ENCODE data around the gene ADSS2. TPM values are rescaled to one million over a fixed set of nuclear protein-coding genes. Genes with fewer than 3 reads are reported as not detected.

Gene ADSS2
- total RNA-seq, 1 experiment from 2014 or later: 46.2 TPM

GRCh38 chr1:244461245-244462071 lies 9.7 kb upstream of the ADSS2 start, which contains the start of gene CATSPERE:
TSS of gene CATSPERE (plus strand) at chr1:244461273. CDS start at chr1:244461430, 157 bp downstream.
- ATAC-seq: no peak
- H3K27ac ChIP-seq (ENCODE audit: low read depth, low read length): no peak within 1 kb of the TSS
- CTCF ChIA-PET: no interaction called here

GRCh38 chr1:244460197-244460596 lies 8.5 kb upstream of the ADSS2 start:
- no peak overlapping the region for H3K27ac ChIP-seq (ENCODE audit: low read depth, low read length)
- H3K9ac ChIP-seq (ENCODE audit: low read length): no peak overlapping the region
- TF ChIP-seq SP1 (IDR thresholded peaks at IDR 0.05; ENCODE audit: low read depth): no peak
- no peak for TF ChIP-seq JUND (IDR thresholded peaks at IDR 0.05)
- TF ChIP-seq MAX (IDR thresholded peaks at IDR 0.05): no peak
- TF ChIP-seq YY1 (IDR thresholded peaks at IDR 0.05; ENCODE audit: extremely low read depth, insufficient replicate concordance, low read depth, low read length): no peak
- no peak for TF ChIP-seq ZBTB33 (IDR thresholded peaks at IDR 0.05; ENCODE audit: extremely low read depth, insufficient replicate concordance, low read length)
- peak overlapping the region; percentile 25; the same call in 1 of the 2 replicates for H3K4me2 ChIP-seq (ENCODE audit: low read length)
- ChIA-PET POLR2A (no interaction called here), RAD21 (ENCODE audit: low non-redundant PET in 1 of 2, low total read pairs in 2 of 2, uncharacterized antibody in 2 of 2, unreplicated experiment in 2 of 2) (no interaction called here), CTCF (no interaction called here)
- H3K9me2 ChIP-seq (ENCODE audit: insufficient read depth): no peaks in the 10 kb centered on the region
- H2AFZ ChIP-seq (ENCODE audit: low read depth, low read length, poor library complexity, severe bottlenecking): no peak overlapping the region
- H4K20me1 ChIP-seq (ENCODE audit: insufficient read depth): no peaks in the 10 kb centered on the region
- no TSS peak for BruUV-seq (replicated peaks)
- intact Hi-C loops (cut with micrococcal nuclease): no loop called here
- no peak for DNase-seq (ENCODE audit: low read depth, low spot score)
- no peaks in the 10 kb centered on the region for H3K36me3 ChIP-seq (ENCODE audit: control insufficient read depth in 1 of 2, insufficient read depth in 2 of 2, low read length in 2 of 2)
- H3K9me3 ChIP-seq (ENCODE audit: control insufficient read depth in 1 of 2, insufficient read depth in 1 of 2, low read depth in 1 of 2, low read length in 2 of 2): no peaks in the 10 kb centered on the region
- no peaks in the 10 kb centered on the region for H3K27me3 ChIP-seq (ENCODE audit: insufficient read depth, low read length)
- H3K4me1 ChIP-seq (ENCODE audit: control insufficient read depth in 1 of 2, insufficient read depth in 2 of 2, low read length in 2 of 2): peaks cover 0 to 6% of the 10 kb centered on the region in 2 experiments; a peak in 1 of 4 replicates
- H3K79me2 ChIP-seq (ENCODE audit: insufficient read depth, low read length): no peaks in the 10 kb centered on the region
- no peak overlapping the region for H3K4me3 ChIP-seq (replicated peaks in 1 of 2; ENCODE audit: low read depth in 1 of 2, low read length in 2 of 2)
- no peak for ATAC-seq

More at GRCh38 chr1:244461245-244462071, 9.7 kb upstream of the ADSS2 start, which contains the start of gene CATSPERE:
- no TSS peak for BruUV-seq (replicated peaks)
- no peaks in the 10 kb centered on the region for H3K36me3 ChIP-seq (ENCODE audit: control insufficient read depth in 1 of 2, insufficient read depth in 2 of 2, low read length in 2 of 2)
- no peak within 1 kb of the TSS for H2AFZ ChIP-seq (ENCODE audit: low read depth, low read length, poor library complexity, severe bottlenecking)
- peaks cover 0 to 6% of the 10 kb centered on the region in 2 experiments; a peak in 1 of 4 replicates for H3K4me1 ChIP-seq (ENCODE audit: control insufficient read depth in 1 of 2, insufficient read depth in 2 of 2, low read length in 2 of 2)
- ChIA-PET POLR2A (no interaction called here), RAD21 (ENCODE audit: low non-redundant PET in 1 of 2, low total read pairs in 2 of 2, uncharacterized antibody in 2 of 2, unreplicated experiment in 2 of 2) (no interaction called here)
- TF ChIP-seq YY1 (IDR thresholded peaks at IDR 0.05; ENCODE audit: extremely low read depth, insufficient replicate concordance, low read depth, low read length) (no peak), JUND (IDR thresholded peaks at IDR 0.05) (no peak), CBX3 (IDR thresholded peaks at IDR 0.05; ENCODE audit: low read depth) (no peak), ZFX (IDR thresholded peaks at IDR 0.05) (no peak), FOSL1 (IDR thresholded peaks at IDR 0.05; ENCODE audit: low read depth) (no peak)
- H4K20me1 ChIP-seq (ENCODE audit: insufficient read depth): no peaks in the 10 kb centered on the region
- intact Hi-C loops (cut with micrococcal nuclease): no loop called here
- H3K9me2 ChIP-seq (ENCODE audit: insufficient read depth): no peaks in the 10 kb centered on the region
- H3K9ac ChIP-seq (ENCODE audit: low read length): no peak within 1 kb of the TSS
- no peak for DNase-seq (ENCODE audit: low read depth, low spot score)
- H3K79me2 ChIP-seq (ENCODE audit: insufficient read depth, low read length): no peaks in the 10 kb centered on the region
- H3K9me3 ChIP-seq (ENCODE audit: control insufficient read depth in 1 of 2, insufficient read depth in 1 of 2, low read depth in 1 of 2, low read length in 2 of 2): no peaks in the 10 kb centered on the region
- H3K27me3 ChIP-seq (ENCODE audit: insufficient read depth, low read length): no peaks in the 10 kb centered on the region
- no peak within 1 kb of the TSS for H3K4me3 ChIP-seq (replicated peaks in 1 of 2; ENCODE audit: low read depth in 1 of 2, low read length in 2 of 2)
- H3K4me2 ChIP-seq (ENCODE audit: low read length): peak within 1 kb of the TSS; percentile 25; the same call in 1 of the 2 replicates

Measured in HCT116 (cell line).